OCI-LY1 (cell line): ENCODE data around the gene FCRL1.

Source experiments
- H2AFZ ChIP-seq: fragments of 200-600 bp; sonication (generic), shearing (Covaris generic); 2 replicates; pipeline ENCODE4 v1.6.0; 2014; ENCODE audit warnings: antibody characterized with exemption, mild to moderate bottlenecking, low read length
- H3F3A ChIP-seq: fragments of 200-600 bp; sonication (generic), shearing (Covaris generic); 2 replicates; pipeline ENCODE4 v1.6.0; 2014; ENCODE audit warnings: mild to moderate bottlenecking, antibody characterized with exemption, low read length, moderate library complexity; ENCODE audit not compliant: insufficient read depth
- H3K27ac ChIP-seq: fragments of 200-600 bp; sonication (generic); 2 replicates; pipeline ENCODE4 v1.5.1; 2014; ENCODE audit warnings: low read length, mixed run types, mild to moderate bottlenecking, low read depth; ENCODE audit not compliant: poor library complexity, severe bottlenecking
- H3K27me3 ChIP-seq: fragments of 200-600 bp; sonication (generic); 2 replicates; pipeline ENCODE4 v1.6.0; 2014; ENCODE audit warnings: antibody characterized with exemption, mild to moderate bottlenecking, low read length, moderate library complexity; ENCODE audit not compliant: insufficient read depth
- H3K36me3 ChIP-seq: fragments of 200-600 bp; sonication (generic); 2 replicates; pipeline ENCODE4 v1.6.1; 2014; ENCODE audit warnings: mild to moderate bottlenecking, antibody characterized with exemption, low read length, moderate library complexity, mixed read lengths; ENCODE audit not compliant: insufficient read depth
- H3K4me1 ChIP-seq: fragments of 200-600 bp; sonication (generic); 2 replicates; pipeline ENCODE4 v1.5.1; 2014; ENCODE audit warnings: mild to moderate bottlenecking, low read length, moderate library complexity; ENCODE audit not compliant: insufficient read depth, severe bottlenecking
- H3K4me2 ChIP-seq: fragments of 200-600 bp; sonication (generic), shearing (Covaris generic); 2 replicates; pipeline ENCODE4 v1.6.1; 2014; ENCODE audit warnings: low read length
- H3K4me3 ChIP-seq: fragments of 200-600 bp; sonication (generic); 2 replicates; pipeline ENCODE4 v1.5.1; 2014; ENCODE audit warnings: low read length, low read depth, mild to moderate bottlenecking, mixed read lengths; ENCODE audit not compliant: poor library complexity, severe bottlenecking
- H3K79me2 ChIP-seq: fragments of 200-600 bp; shearing (Covaris generic); 2 replicates; pipeline ENCODE4 v1.6.1; 2016; ENCODE audit warnings: mixed run types, low read length, mixed read lengths; ENCODE audit not compliant: insufficient read depth
- H3K9ac ChIP-seq: fragments of 200-600 bp; sonication (generic), shearing (Covaris generic); 2 replicates; pipeline ENCODE4 v1.6.1; 2014; ENCODE audit warnings: mild to moderate bottlenecking, low read length, mixed read lengths
- H3K9me2 ChIP-seq: fragments of 200-600 bp; sonication (generic), shearing (Covaris generic); 2 replicates; pipeline ENCODE4 v1.6.1; 2014; ENCODE audit warnings: low read depth, mild to moderate bottlenecking, low read length, mixed read lengths
- H3K9me3 ChIP-seq: fragments of 200-600 bp; shearing (Covaris generic); 2 replicates; pipeline ENCODE4 v1.6.1; 2014; ENCODE audit warnings: low read length, mixed read lengths
- H4K20me1 ChIP-seq: fragments of 200-600 bp; sonication (generic), shearing (Covaris generic); 2 replicates; pipeline ENCODE4 v1.6.0; 2016; ENCODE audit warnings: mild to moderate bottlenecking, low read length; ENCODE audit not compliant: insufficient read depth
- EZH2 ChIP-seq: fragments of 200-600 bp; sonication (generic), shearing (Covaris generic); IDR thresholded peaks from 2 replicates; pipeline ENCODE4 v1.8.0; 2017; ENCODE audit warnings: borderline replicate concordance, mixed run types, mild to moderate bottlenecking, antibody characterized with exemption, low read length, moderate library complexity, mixed read lengths
- TF ChIP-seq, protein P1 (sequence below): fragments of 200-600 bp; sonication (generic), shearing (Covaris generic); IDR thresholded peaks from 2 replicates; pipeline ENCODE4 v1.5.1; 2017; ENCODE audit warnings: mild to moderate bottlenecking, antibody characterized with exemption, low read length, moderate library complexity, mixed read lengths

The FCRL1 gene

DNA sequence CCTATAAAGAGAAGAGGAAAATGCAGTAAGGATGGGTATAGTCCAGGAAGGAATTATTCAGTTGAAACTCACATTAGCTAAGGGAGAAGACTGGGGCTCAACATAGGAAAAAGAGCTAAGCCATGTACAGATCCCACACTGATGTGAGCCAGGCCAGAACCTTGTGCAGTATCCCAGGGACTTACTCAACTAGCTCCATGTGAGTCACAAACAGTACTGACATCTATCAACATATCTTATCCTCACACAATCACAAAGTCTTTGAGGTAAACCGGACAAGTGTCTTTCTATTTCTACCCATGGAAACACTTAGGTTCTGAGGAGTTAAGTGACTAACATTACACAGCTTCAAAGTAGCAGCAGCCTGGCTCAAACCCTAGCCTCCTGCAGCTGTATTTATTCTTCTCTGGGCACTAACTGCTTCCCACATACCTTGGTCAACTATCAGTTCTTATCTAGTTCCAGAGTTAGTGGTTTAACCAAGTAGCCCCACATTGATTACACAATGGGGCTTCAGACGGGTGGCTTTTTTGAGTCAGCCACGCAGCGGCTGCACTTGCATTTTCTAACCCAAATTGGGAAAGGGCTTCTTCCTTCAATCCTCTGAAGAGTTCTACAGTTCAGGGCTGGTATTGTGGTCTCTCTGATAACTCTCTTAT lies 12.2 kb upstream of the FCRL1 start:
- no peaks in the 10 kb centered on the region for H3K79me2 ChIP-seq
- H3K36me3 ChIP-seq = no peaks in the 10 kb centered on the region
- H3K9ac ChIP-seq = no peak overlapping the region; the same call in 1 of the 2 replicates
- no peaks in the 10 kb centered on the region for H3K9me2 ChIP-seq
- H3F3A ChIP-seq = no peaks in the 10 kb centered on the region
- no peaks in the 10 kb centered on the region for H3K27me3 ChIP-seq
- H3K4me1 ChIP-seq = peaks cover 54% of the 10 kb centered on the region
- no peak overlapping the region for H3K4me3 ChIP-seq
- TF ChIP-seq, protein P1, sequence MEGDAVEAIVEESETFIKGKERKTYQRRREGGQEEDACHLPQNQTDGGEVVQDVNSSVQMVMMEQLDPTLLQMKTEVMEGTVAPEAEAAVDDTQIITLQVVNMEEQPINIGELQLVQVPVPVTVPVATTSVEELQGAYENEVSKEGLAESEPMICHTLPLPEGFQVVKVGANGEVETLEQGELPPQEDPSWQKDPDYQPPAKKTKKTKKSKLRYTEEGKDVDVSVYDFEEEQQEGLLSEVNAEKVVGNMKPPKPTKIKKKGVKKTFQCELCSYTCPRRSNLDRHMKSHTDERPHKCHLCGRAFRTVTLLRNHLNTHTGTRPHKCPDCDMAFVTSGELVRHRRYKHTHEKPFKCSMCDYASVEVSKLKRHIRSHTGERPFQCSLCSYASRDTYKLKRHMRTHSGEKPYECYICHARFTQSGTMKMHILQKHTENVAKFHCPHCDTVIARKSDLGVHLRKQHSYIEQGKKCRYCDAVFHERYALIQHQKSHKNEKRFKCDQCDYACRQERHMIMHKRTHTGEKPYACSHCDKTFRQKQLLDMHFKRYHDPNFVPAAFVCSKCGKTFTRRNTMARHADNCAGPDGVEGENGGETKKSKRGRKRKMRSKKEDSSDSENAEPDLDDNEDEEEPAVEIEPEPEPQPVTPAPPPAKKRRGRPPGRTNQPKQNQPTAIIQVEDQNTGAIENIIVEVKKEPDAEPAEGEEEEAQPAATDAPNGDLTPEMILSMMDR = no peak
- no peak for TF ChIP-seq EZH2
- H3K9me3 ChIP-seq = no peaks in the 10 kb centered on the region
- peak overlapping the region; percentile 32 for H3K4me2 ChIP-seq
- no peaks in the 10 kb centered on the region for H4K20me1 ChIP-seq
- peak overlapping the region; percentile 60 for H3K27ac ChIP-seq
- no peak overlapping the region for H2AFZ ChIP-seq

DNA sequence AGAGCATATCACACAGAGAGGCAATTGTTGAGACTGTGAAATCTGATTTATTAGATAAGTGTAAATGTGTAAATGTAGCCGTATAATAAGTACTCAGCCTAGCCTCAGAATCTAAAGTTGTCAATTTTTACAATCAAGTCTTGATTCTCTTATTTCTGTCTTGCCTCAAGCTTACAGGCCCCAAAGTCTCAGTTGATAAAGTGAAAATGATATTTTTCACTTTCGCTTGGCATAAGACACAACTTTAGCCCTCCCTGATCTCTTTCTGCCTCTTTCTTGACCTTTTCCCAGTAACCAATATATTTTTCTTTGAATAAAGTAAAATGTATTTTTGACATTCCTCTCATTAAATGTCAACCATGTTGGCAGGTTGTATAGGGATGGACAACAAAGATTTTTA lies 11.0 kb upstream of the FCRL1 start:
- no peaks in the 10 kb centered on the region for H3F3A ChIP-seq
- no peak overlapping the region for H3K4me3 ChIP-seq
- H3K4me2 ChIP-seq = no peak overlapping the region
- no peak overlapping the region for H2AFZ ChIP-seq
- no peaks in the 10 kb centered on the region for H4K20me1 ChIP-seq
- no peak overlapping the region for H3K27ac ChIP-seq
- no peak overlapping the region for H3K9ac ChIP-seq
- H3K4me1 ChIP-seq = peaks cover 54% of the 10 kb centered on the region
- no peaks in the 10 kb centered on the region for H3K9me2 ChIP-seq
- no peaks in the 10 kb centered on the region for H3K36me3 ChIP-seq
- no peaks in the 10 kb centered on the region for H3K27me3 ChIP-seq
- H3K79me2 ChIP-seq = no peaks in the 10 kb centered on the region
- no peaks in the 10 kb centered on the region for H3K9me3 ChIP-seq
- no peak for TF ChIP-seq EZH2
- TF ChIP-seq, protein P1 = no peak

DNA sequence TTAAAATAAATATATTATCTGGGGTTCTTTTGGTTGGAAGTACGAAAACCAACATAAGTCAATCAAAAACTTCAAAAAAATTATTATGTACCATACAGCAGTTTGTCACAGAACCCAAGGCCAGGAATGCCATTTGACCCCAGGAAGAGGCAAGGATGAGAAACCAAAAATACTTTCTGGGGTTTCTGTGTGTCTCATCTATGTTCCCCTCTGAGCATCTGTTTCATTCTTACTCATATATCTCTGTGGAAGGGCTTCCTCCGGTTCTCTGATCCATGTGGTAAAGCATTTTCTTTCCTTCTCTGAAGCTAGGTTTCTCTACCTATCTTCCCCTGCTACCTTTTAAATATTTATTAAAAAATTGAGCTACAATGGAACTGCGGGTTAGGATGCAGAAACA lies 9.8 kb upstream of the FCRL1 start:
- no peaks in the 10 kb centered on the region for H3K9me2 ChIP-seq
- H2AFZ ChIP-seq = no peak overlapping the region
- peaks cover 54% of the 10 kb centered on the region for H3K4me1 ChIP-seq
- TF ChIP-seq EZH2 = no peak
- TF ChIP-seq, protein P1 = no peak
- no peak overlapping the region for H3K9ac ChIP-seq
- H3K27ac ChIP-seq = no peak overlapping the region
- H3K27me3 ChIP-seq = no peaks in the 10 kb centered on the region
- no peak overlapping the region for H3K4me3 ChIP-seq
- H3F3A ChIP-seq = no peaks in the 10 kb centered on the region
- H3K36me3 ChIP-seq = no peaks in the 10 kb centered on the region
- no peaks in the 10 kb centered on the region for H3K79me2 ChIP-seq
- H3K9me3 ChIP-seq = no peaks in the 10 kb centered on the region
- no peak overlapping the region for H3K4me2 ChIP-seq
- H4K20me1 ChIP-seq = no peaks in the 10 kb centered on the region
